ENCODE measurements around the gene DGKH.

Gene DGKH

DNA sequence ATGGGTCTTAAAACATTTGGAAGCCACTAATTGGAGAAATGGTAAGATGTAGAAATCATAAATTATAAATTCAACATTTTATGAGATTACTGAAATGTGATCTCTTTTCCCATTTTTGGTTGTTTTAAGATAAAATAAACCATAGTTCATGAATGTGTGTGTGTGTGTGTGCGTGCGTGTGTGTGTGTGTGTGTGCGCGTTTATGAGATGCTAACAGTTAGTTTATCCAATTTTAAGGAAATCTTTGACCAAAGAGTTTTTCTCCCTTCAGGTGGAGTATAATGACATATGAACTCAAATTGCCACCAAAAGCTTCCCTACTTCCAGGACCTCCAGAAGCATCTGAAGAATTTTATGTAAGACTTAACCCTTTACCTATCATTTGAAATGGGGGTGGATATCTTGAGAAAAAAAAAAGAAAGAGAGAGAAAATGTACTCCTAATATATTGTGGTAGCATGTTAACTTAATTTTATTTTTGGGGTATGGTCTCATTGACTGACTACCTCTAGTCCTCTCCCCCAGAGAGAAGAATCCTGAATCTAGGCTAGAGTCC lies 125.4 kb downstream of the DGKH start:
- Histone ChIP-seq H3F3A (ENCODE audit: insufficient read depth, low read length) (no peaks in the 10 kb centered on the region; the same call in 1 of the 2 replicates), H3K9me2 (ENCODE audit: low read depth, low read length) (no peaks in the 10 kb centered on the region), H3K4me2 (ENCODE audit: low read length) (no peak overlapping the region), H3K36me3 (ENCODE audit: insufficient read depth, low read length) (no peaks in the 10 kb centered on the region), H3K4me1 (ENCODE audit: insufficient read depth, low read length, severe bottlenecking) (no peaks in the 10 kb centered on the region), H3K9me3 (ENCODE audit: low read length) (no peaks in the 10 kb centered on the region), H3K4me3 (ENCODE audit: low read depth, low read length, poor library complexity, severe bottlenecking) (no peak overlapping the region), H3K27ac (ENCODE audit: low read depth, low read length, poor library complexity, severe bottlenecking) (no peak overlapping the region), H3K9ac (ENCODE audit: low read length) (no peak overlapping the region), H4K20me1 (ENCODE audit: insufficient read depth, low read length) (no peaks in the 10 kb centered on the region), H2AFZ (ENCODE audit: low read length) (no peak overlapping the region), H3K27me3 (ENCODE audit: insufficient read depth, low read length) (no peaks in the 10 kb centered on the region), H3K79me2 (ENCODE audit: insufficient read depth, low read length) (no peaks in the 10 kb centered on the region)
- no peak for TF ChIP-seq EZH2 (IDR thresholded peaks at IDR 0.05; ENCODE audit: borderline replicate concordance, low read length)

DNA sequence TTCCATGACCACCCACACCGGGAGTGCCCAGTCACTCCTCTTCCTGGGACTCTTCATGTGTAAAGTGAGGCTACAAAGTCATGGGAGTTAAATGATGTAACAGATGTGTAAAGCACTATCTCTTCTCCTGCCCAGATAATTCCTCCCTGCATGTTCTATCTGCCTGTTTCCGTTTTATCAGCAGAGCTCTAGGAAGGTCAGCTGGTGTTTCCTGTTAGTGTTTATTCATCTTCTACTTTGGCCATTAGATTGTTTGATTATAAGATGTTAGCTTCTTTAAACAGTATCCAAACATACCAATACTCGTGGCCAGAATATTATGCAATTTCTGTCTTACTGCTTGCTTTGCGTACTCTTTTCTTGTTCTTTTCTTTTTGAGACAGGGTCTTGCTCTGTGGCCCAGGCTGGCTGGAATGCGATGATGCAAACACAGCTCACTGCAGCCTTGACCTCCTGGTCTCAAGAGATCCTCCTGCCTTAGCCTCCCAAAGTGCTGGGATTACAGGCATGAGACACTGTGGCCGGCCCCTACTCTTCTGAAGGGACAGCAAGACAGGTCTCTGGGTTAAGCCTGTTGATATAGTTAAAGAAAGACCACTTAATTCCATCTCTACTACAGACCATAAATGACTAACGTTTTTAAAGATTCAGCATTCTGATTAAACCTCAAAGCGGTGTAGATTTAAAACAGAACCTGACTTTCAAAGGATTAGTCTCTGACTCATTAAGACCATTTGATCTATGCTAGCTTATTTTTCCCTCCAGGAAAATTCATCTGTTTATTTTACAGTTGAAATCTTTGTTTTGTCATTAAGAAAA lies 126.1 kb downstream of the DGKH start:
- Histone ChIP-seq H3K9ac (ENCODE audit: low read length) (no peak overlapping the region), H4K20me1 (ENCODE audit: insufficient read depth, low read length) (no peaks in the 10 kb centered on the region), H3K4me2 (ENCODE audit: low read length) (no peak overlapping the region), H3K4me1 (ENCODE audit: insufficient read depth, low read length, severe bottlenecking) (no peaks in the 10 kb centered on the region), H3F3A (ENCODE audit: insufficient read depth, low read length) (no peaks in the 10 kb centered on the region; the same call in 1 of the 2 replicates), H3K9me2 (ENCODE audit: low read depth, low read length) (no peaks in the 10 kb centered on the region), H3K9me3 (ENCODE audit: low read length) (no peaks in the 10 kb centered on the region), H3K36me3 (ENCODE audit: insufficient read depth, low read length) (no peaks in the 10 kb centered on the region), H2AFZ (ENCODE audit: low read length) (no peak overlapping the region), H3K79me2 (ENCODE audit: insufficient read depth, low read length) (no peaks in the 10 kb centered on the region), H3K27ac (ENCODE audit: low read depth, low read length, poor library complexity, severe bottlenecking) (no peak overlapping the region), H3K4me3 (ENCODE audit: low read depth, low read length, poor library complexity, severe bottlenecking) (no peak overlapping the region), H3K27me3 (ENCODE audit: insufficient read depth, low read length) (no peaks in the 10 kb centered on the region)
- TF ChIP-seq CTCF (IDR thresholded peaks at IDR 0.05; ENCODE audit: low read length) (no peak), EZH2 (IDR thresholded peaks at IDR 0.05; ENCODE audit: borderline replicate concordance, low read length) (no peak)

DNA sequence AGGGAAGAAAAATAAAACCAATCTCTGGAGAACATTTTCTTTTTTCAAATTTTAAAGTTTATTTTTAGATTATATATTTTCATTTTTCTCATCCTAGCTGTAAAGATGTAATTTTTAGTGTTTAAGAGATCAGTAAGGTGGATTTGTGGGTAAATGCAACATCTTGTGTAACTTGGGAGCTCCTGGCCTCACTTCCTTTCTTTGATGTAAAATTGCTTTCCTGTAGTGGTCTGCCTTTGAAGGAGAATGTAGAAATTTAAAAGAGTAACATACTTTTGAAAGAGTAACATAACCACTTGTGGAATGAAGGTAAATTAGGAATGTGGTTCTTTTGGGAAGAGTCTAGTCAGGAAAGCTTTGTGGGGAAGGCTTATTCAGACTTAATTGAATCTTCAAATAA lies 127.8 kb downstream of the DGKH start:
- TF ChIP-seq EZH2 (IDR thresholded peaks at IDR 0.05; ENCODE audit: borderline replicate concordance, low read length), result no peak
- TF ChIP-seq CTCF (IDR thresholded peaks at IDR 0.05; ENCODE audit: low read length), result no peak
- H3K27ac ChIP-seq (ENCODE audit: low read depth, low read length, poor library complexity, severe bottlenecking), result no peak overlapping the region
- H3K79me2 ChIP-seq (ENCODE audit: insufficient read depth, low read length), result no peaks in the 10 kb centered on the region
- no peaks in the 10 kb centered on the region for H3K36me3 ChIP-seq (ENCODE audit: insufficient read depth, low read length)
- no peak overlapping the region for H2AFZ ChIP-seq (ENCODE audit: low read length)
- H3F3A ChIP-seq (ENCODE audit: insufficient read depth, low read length), result no peaks in the 10 kb centered on the region; the same call in 1 of the 2 replicates
- H3K9me3 ChIP-seq (ENCODE audit: low read length), result no peaks in the 10 kb centered on the region
- H4K20me1 ChIP-seq (ENCODE audit: insufficient read depth, low read length), result no peaks in the 10 kb centered on the region
- H3K27me3 ChIP-seq (ENCODE audit: insufficient read depth, low read length), result no peaks in the 10 kb centered on the region
- no peak overlapping the region for H3K4me3 ChIP-seq (ENCODE audit: low read depth, low read length, poor library complexity, severe bottlenecking)
- H3K4me1 ChIP-seq (ENCODE audit: insufficient read depth, low read length, severe bottlenecking), result no peaks in the 10 kb centered on the region
- no peaks in the 10 kb centered on the region for H3K9me2 ChIP-seq (ENCODE audit: low read depth, low read length)
- no peak overlapping the region for H3K9ac ChIP-seq (ENCODE audit: low read length)
- H3K4me2 ChIP-seq (ENCODE audit: low read length), result no peak overlapping the region
